ENCODE measurements around the gene DLG1. TPM values are rescaled to one million over a fixed set of nuclear protein-coding genes. Genes with fewer than 3 reads are reported as not detected.

The DLG1 gene
- total and polyA plus RNA-seq, 8 donors: 17.9 to 173 (median 92.9) TPM

DNA sequence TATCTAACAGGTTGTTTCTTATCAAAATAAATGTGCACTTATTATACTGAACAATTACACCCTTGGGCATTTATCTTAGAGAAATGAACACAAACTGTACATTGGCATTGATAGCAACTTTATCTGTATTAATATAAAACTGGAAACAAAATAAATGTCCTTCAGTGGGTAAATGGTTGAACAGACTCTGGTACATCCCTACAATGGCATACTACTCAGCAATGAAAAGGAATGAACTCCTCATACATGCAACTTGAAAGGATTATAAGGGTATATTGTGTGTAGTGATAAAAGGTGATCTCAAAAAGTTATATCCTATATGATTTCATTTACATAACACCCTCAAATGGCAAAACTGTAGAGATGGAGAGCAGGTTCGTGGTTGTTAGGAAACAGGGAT, 23.7 kb upstream of the DLG1 start:
- Histone ChIP-seq H3K4me3 (no peak overlapping the region), H3K36me3 (no peaks in the 10 kb centered on the region), H3K27me3 (no peaks in the 10 kb centered on the region), H3K4me1 (peaks cover 0 to 5% (median 0%) of the 10 kb centered on the region in 4 donors), H3K27ac (no peak overlapping the region), H3K9me3 (no peaks in the 10 kb centered on the region)
- TF ChIP-seq, protein P1, sequence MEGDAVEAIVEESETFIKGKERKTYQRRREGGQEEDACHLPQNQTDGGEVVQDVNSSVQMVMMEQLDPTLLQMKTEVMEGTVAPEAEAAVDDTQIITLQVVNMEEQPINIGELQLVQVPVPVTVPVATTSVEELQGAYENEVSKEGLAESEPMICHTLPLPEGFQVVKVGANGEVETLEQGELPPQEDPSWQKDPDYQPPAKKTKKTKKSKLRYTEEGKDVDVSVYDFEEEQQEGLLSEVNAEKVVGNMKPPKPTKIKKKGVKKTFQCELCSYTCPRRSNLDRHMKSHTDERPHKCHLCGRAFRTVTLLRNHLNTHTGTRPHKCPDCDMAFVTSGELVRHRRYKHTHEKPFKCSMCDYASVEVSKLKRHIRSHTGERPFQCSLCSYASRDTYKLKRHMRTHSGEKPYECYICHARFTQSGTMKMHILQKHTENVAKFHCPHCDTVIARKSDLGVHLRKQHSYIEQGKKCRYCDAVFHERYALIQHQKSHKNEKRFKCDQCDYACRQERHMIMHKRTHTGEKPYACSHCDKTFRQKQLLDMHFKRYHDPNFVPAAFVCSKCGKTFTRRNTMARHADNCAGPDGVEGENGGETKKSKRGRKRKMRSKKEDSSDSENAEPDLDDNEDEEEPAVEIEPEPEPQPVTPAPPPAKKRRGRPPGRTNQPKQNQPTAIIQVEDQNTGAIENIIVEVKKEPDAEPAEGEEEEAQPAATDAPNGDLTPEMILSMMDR (IDR thresholded peaks at IDR 0.05): no peak
- TF ChIP-seq POLR2A (IDR thresholded peaks at IDR 0.05) (no peak), EP300 (IDR thresholded peaks at IDR 0.05) (no peak), POLR2AphosphoS5 (IDR thresholded peaks at IDR 0.05) (no peak)
- no peak for DNase-seq
- intact Hi-C loops (cut with DNase I; ENCODE audit: low total_unique reads): no loop called here
- WGBS, 5 donors: 90 to 100% (median 96%) methylated on average over 1 of the region's 1 CpG

DNA sequence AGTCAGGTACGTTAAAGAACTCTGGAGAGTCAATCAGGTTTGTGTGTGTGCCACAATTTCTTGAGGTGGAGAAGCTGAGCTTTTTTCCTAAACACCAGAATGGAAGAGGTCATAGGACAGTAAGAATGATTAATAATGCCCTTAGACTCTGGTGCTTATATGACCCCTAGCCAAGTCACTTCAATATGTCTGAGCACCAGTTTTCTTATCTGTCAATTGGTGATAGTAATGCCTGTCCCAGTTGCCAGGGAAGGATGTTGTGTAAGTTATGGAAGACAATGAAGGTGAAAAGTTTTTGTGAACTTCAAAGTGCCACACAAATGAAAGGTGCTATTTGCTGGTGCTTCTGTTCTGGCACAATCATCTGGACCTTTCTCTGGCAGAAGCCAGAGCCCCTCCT, 22.2 kb upstream of the DLG1 start:
- no peaks in the 10 kb centered on the region for H3K27me3 ChIP-seq
- no peaks in the 10 kb centered on the region for H3K36me3 ChIP-seq
- H3K27ac ChIP-seq: no peak overlapping the region
- no peak for DNase-seq
- H3K4me3 ChIP-seq: no peak overlapping the region
- no peaks in the 10 kb centered on the region for H3K9me3 ChIP-seq
- peaks cover 0 to 6% (median 0%) of the 10 kb centered on the region in 4 donors for H3K4me1 ChIP-seq
- intact Hi-C loops (cut with DNase I; ENCODE audit: low total_unique reads): no loop called here
- TF ChIP-seq EP300 (IDR thresholded peaks at IDR 0.05) (no peak), POLR2A (IDR thresholded peaks at IDR 0.05) (no peak), POLR2AphosphoS5 (IDR thresholded peaks at IDR 0.05) (no peak)
- TF ChIP-seq, protein P1 (IDR thresholded peaks at IDR 0.05): no peak
- 35 to 66% (median 60%) methylated on average over 1 of the region's 1 CpG for WGBS, 5 donors

DNA sequence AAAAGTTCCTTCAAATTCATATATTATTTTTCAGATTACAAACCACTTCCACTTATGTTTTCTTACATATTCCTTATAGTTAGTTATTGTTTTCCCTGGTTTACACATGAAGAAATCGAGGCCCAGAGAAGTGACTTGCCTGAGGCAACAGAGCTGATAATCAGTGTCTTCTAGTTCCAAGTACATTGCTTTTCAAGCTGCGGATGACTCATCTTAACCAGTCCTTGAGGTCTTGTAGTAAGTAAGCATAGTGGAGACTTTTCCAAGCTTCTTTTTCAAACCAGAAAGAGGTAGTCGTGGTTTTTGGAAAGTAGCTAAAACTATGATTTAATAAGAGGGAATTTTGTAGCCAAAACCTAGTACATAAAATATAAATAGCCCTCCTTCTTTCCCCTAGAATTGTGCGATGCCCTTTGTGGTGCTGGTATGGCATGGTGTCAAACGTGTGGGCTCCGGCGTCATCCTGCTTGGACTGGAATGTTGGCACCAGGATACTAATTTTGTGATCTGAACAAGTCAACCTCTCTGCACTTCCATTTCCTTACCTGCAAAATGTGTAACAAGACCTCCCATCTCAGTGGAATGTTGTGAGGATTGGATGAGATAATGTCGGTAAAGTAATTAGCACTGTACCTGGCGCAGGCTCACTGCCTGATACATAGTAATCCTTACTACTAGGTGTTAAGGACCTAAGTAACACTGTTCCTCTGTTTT, 19.0 kb upstream of the DLG1 start:
- Histone ChIP-seq H3K9me3 (no peaks in the 10 kb centered on the region), H3K36me3 (no peaks in the 10 kb centered on the region), H3K27ac (no peak overlapping the region), H3K4me3 (no peak overlapping the region), H3K27me3 (no peaks in the 10 kb centered on the region), H3K4me1 (peaks cover 0 to 6% (median 0%) of the 10 kb centered on the region in 4 donors)
- TF ChIP-seq POLR2A (IDR thresholded peaks at IDR 0.05) (no peak), EP300 (IDR thresholded peaks at IDR 0.05) (no peak)
- TF ChIP-seq, protein P1 (IDR thresholded peaks at IDR 0.05): no peak
- intact Hi-C loops (cut with DNase I; ENCODE audit: low total_unique reads): no loop called here
- no peak for DNase-seq
- WGBS, 5 donors: 51 to 65% (median 53%) methylated on average over 9 of the region's 9 CpGs

DNA sequence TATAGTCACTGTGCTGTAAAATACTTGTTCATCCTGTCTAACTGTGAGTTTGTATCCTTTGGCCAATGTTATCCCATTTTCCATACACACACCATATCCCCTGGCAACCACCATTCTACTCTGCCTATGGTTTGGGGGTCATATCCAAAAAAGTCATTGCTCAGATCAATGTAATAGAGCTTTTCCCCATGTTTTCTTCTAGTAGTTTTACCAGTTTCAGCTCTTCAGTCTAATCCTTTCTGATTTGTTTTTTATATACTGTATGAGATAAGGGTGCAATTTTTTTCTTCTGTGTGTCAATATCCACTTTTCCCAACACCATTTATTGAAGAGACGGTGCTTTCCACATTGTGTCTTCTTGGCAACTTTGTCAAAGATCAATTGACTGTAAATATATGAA, 14.0 kb upstream of the DLG1 start:
- no peak for DNase-seq

More for the DNA sequence above, 14.0 kb upstream of the DLG1 start:
- Histone ChIP-seq H3K36me3 (no peaks in the 10 kb centered on the region), H3K27ac (no peak overlapping the region), H3K4me3 (no peak overlapping the region), H3K4me1 (peaks cover 14 to 27% (median 22%) of the 10 kb centered on the region in 4 donors), H3K9me3 (no peaks in the 10 kb centered on the region), H3K27me3 (no peaks in the 10 kb centered on the region)
- WGBS, 5 donors: 86 to 100% (median 95%) methylated on average over 1 of the region's 1 CpG
- intact Hi-C loops (cut with DNase I; ENCODE audit: low total_unique reads): no loop called here
- TF ChIP-seq, protein P1 (IDR thresholded peaks at IDR 0.05): no peak
- TF ChIP-seq EP300 (IDR thresholded peaks at IDR 0.05) (no peak), POLR2A (IDR thresholded peaks at IDR 0.05) (no peak), POLR2AphosphoS5 (IDR thresholded peaks at IDR 0.05) (no peak)

All from stomach (tissue), 9 donors.